ENCODE measurements around the gene KDM2B. TPM values are rescaled to one million over a fixed set of nuclear protein-coding genes. Genes with fewer than 3 reads are reported as not detected.

Gene KDM2B
- polyA plus RNA-seq, 2 of the 4 experiments (the other 2 are of a cell fraction) = 10.4 to 18.4 TPM

DNA sequence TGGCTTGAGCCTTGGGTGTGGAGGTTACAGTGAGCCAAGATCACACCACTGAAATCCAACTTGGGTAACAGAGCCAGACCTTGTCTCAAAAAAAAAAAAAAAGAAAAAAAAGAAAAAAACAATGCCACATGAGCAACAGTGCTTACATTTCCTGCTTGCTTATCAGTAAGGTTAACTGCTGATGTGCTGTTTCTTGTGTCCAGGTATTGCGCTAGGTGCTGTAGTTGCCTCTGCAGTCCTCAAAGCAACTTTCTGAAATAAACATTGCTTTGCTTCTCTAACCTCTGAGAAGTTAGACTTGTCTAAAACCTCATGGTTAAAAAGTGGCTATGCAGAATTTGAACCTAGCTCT lies 156.2 kb downstream of the KDM2B start:
- POLR2A ChIA-PET = no interaction called here
- 95% methylated on average over 1 of the region's 1 CpG for WGBS (ENCODE audit: missing lambda C conversion rate)
- Histone ChIP-seq H3K9me3 (no peaks in the 10 kb centered on the region), H3K4me3 (no peak overlapping the region), H3K27ac (no peak overlapping the region), H3K4me1 (no peaks in the 10 kb centered on the region), H3K4me2 (no peak overlapping the region)
- ATAC-seq = no peak
- FAIRE-seq = no peak
- no peak for DNase-seq (ENCODE audit: low read depth in 1 of 2, low spot score in 1 of 2)
- CTCF ChIA-PET = interaction anchor here (0.6 to 9.7 kb wide), 4 partner anchors 10 to 89 kb away, joined by 3 to 79 read pairs (median 4); no protein-coding TSS in a partner anchor
- TF ChIP-seq RFX5 (IDR thresholded peaks at IDR 0.05) = no peak
- no peak for TF ChIP-seq ZC3H11A (IDR thresholded peaks at IDR 0.05)
- TF ChIP-seq, protein P1, sequence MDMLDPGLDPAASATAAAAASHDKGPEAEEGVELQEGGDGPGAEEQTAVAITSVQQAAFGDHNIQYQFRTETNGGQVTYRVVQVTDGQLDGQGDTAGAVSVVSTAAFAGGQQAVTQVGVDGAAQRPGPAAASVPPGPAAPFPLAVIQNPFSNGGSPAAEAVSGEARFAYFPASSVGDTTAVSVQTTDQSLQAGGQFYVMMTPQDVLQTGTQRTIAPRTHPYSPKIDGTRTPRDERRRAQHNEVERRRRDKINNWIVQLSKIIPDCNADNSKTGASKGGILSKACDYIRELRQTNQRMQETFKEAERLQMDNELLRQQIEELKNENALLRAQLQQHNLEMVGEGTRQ (IDR thresholded peaks at IDR 0.05) = no peak
- TF ChIP-seq NFE2L2 (conservative IDR thresholded peaks at IDR 0.05; ENCODE audit: low read length) = no peak
- TF ChIP-seq RNF2 (IDR thresholded peaks at IDR 0.05; ENCODE audit: borderline replicate concordance, low read depth) = no peak
- TF ChIP-seq FOSB (CRISPR knock-in tag; IDR thresholded peaks at IDR 0.05) = no peak
- TF ChIP-seq, protein P2, sequence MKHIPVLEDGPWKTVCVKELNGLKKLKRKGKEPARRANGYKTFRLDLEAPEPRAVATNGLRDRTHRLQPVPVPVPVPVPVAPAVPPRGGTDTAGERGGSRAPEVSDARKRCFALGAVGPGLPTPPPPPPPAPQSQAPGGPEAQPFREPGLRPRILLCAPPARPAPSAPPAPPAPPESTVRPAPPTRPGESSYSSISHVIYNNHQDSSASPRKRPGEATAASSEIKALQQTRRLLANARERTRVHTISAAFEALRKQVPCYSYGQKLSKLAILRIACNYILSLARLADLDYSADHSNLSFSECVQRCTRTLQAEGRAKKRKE (CRISPR knock-in tag; IDR thresholded peaks at IDR 0.05; ENCODE audit: low read depth) = no peak
- TF ChIP-seq ZFP36 (IDR thresholded peaks at IDR 0.05; ENCODE audit: borderline replicate concordance, partially characterized antibody) = no peak
- TF ChIP-seq, protein P3, sequence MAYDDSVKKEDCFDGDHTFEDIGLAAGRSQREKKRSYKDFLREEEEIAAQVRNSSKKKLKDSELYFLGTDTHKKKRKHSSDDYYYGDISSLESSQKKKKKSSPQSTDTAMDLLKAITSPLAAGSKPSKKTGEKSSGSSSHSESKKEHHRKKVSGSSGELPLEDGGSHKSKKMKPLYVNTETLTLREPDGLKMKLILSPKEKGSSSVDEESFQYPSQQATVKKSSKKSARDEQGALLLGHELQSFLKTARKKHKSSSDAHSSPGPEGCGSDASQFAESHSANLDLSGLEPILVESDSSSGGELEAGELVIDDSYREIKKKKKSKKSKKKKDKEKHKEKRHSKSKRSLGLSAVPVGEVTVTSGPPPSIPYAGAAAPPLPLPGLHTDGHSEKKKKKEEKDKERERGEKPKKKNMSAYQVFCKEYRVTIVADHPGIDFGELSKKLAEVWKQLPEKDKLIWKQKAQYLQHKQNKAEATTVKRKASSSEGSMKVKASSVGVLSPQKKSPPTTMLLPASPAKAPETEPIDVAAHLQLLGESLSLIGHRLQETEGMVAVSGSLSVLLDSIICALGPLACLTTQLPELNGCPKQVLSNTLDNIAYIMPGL (CRISPR knock-in tag; IDR thresholded peaks at IDR 0.05; ENCODE audit: borderline replicate concordance) = no peak
- TF ChIP-seq JUNB (IDR thresholded peaks at IDR 0.05) = no peak
- no peak for TF ChIP-seq CEBPB (IDR thresholded peaks at IDR 0.05)

DNA sequence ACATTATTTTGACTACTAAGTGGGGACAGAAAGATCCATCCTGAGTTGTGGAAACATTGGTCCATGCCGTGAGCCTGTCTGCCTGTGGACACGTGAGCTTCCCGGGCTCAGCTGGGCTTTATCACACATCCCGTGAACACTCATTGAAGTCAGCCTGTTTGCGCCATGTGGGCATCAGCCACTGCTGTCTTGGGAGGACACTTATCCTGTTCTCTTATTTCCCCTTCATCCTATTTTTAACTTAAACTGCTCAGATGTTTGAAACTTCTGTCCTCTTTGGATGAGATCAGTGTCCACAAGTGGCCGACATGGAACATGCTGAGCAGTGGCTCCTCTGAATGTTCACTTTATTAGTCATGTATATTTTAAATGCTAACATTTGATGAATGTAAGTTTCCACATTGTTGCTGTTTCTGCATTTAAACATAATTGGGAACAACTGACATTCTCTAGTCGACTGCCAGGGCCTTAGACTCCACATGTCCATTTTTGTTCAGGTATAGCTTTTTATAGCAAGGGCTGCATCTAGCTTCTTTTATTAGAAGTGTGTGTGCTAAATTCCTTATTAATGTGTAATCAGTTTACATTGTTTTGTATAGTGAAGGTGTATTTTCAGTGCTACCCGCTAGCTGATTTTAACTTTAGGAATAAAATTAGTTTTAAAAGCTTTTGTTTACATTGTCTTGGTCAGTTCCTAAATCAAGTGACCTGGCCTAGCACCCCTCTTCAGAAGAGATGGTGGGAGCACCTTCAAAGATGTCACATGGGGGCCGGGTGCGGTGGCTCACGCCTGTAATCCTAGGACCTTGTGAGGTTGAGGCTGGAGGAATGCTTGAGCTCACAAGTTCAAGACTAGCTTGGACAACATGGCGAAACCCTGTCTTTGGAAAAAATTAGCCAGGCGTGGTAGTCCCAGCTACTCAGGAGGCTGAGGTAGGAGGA lies 156.9 kb downstream of the KDM2B start:
- 94% methylated on average over 13 of the region's 13 CpGs for WGBS (ENCODE audit: missing lambda C conversion rate)
- Histone ChIP-seq H3K4me1 (no peaks in the 10 kb centered on the region), H3K9me3 (no peaks in the 10 kb centered on the region), H3K27ac (no peak overlapping the region), H3K4me3 (no peak overlapping the region), H3K4me2 (no peak overlapping the region)
- POLR2A ChIA-PET = no interaction called here
- CTCF ChIA-PET = interaction anchor here (0.6 to 9.7 kb wide), 6 partner anchors 9 to 89 kb away, joined by 3 to 79 read pairs (median 4); no protein-coding TSS in a partner anchor
- DNase-seq (ENCODE audit: low read depth in 1 of 2, low spot score in 1 of 2) (no peak), ATAC-seq (no peak), FAIRE-seq (no peak)
- no peak for TF ChIP-seq CHD4 (IDR thresholded peaks at IDR 0.05; ENCODE audit: borderline replicate concordance)
- TF ChIP-seq JUN (IDR thresholded peaks at IDR 0.05) = no peak
- TF ChIP-seq HOXA7 (CRISPR knock-in tag; IDR thresholded peaks at IDR 0.05) = no peak
- TF ChIP-seq, protein P4, sequence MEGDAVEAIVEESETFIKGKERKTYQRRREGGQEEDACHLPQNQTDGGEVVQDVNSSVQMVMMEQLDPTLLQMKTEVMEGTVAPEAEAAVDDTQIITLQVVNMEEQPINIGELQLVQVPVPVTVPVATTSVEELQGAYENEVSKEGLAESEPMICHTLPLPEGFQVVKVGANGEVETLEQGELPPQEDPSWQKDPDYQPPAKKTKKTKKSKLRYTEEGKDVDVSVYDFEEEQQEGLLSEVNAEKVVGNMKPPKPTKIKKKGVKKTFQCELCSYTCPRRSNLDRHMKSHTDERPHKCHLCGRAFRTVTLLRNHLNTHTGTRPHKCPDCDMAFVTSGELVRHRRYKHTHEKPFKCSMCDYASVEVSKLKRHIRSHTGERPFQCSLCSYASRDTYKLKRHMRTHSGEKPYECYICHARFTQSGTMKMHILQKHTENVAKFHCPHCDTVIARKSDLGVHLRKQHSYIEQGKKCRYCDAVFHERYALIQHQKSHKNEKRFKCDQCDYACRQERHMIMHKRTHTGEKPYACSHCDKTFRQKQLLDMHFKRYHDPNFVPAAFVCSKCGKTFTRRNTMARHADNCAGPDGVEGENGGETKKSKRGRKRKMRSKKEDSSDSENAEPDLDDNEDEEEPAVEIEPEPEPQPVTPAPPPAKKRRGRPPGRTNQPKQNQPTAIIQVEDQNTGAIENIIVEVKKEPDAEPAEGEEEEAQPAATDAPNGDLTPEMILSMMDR (IDR thresholded peaks at IDR 0.05) = no peak
- no peak for TF ChIP-seq POLR2AphosphoS2 (conservative IDR thresholded peaks at IDR 0.05; ENCODE audit: low read length)
- TF ChIP-seq NFE2L2 (conservative IDR thresholded peaks at IDR 0.05; ENCODE audit: low read length) = no peak
- TF ChIP-seq FOXS1 (CRISPR knock-in tag; IDR thresholded peaks at IDR 0.05) = no peak
- TF ChIP-seq EHF (CRISPR knock-in tag; IDR thresholded peaks at IDR 0.05) = no peak
- TF ChIP-seq, protein P1 (IDR thresholded peaks at IDR 0.05) = no peak
- TF ChIP-seq NR3C1 (IDR thresholded peaks at IDR 0.05) = no peak
- TF ChIP-seq, protein P5, sequence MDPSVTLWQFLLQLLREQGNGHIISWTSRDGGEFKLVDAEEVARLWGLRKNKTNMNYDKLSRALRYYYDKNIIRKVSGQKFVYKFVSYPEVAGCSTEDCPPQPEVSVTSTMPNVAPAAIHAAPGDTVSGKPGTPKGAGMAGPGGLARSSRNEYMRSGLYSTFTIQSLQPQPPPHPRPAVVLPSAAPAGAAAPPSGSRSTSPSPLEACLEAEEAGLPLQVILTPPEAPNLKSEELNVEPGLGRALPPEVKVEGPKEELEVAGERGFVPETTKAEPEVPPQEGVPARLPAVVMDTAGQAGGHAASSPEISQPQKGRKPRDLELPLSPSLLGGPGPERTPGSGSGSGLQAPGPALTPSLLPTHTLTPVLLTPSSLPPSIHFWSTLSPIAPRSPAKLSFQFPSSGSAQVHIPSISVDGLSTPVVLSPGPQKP (IDR thresholded peaks at IDR 0.05; ENCODE audit: low read depth, low read length) = no peak
- no peak for TF ChIP-seq CBX8 (IDR thresholded peaks at IDR 0.05)
- TF ChIP-seq SREBF2 (IDR thresholded peaks at IDR 0.05) = no peak
- no peak for TF ChIP-seq RFX5 (IDR thresholded peaks at IDR 0.05)
- TF ChIP-seq BHLHE40 (IDR thresholded peaks at IDR 0.05; ENCODE audit: low read depth, low read length) = no peak
- no peak for TF ChIP-seq POLR2A (IDR thresholded peaks at IDR 0.05; ENCODE audit: low read length)
- TF ChIP-seq RCOR1 (IDR thresholded peaks at IDR 0.05; ENCODE audit: low read depth, low read length) = no peak
- no peak for TF ChIP-seq EP300 (IDR thresholded peaks at IDR 0.05)
- TF ChIP-seq MAZ (IDR thresholded peaks at IDR 0.05; ENCODE audit: borderline replicate concordance, low read depth, low read length) = no peak
- no peak for TF ChIP-seq TP53 (CRISPR knock-in tag; IDR thresholded peaks at IDR 0.05)
